ENCODE measurements around the gene ANTXR1. TPM values are rescaled to one million over a fixed set of nuclear protein-coding genes. Genes with fewer than 3 reads are reported as not detected.

Gene ANTXR1
- total RNA-seq, 2 experiments from 2014 or later = 0.30 to 0.38 TPM

- POLR2A ChIA-PET = no interaction called here
- CTCF ChIA-PET = no interaction called here
These were observed 48.5 kb downstream of the ANTXR1 start for GRCh38 chr2:69061525-69061924.

- CTCF ChIA-PET = no interaction called here
- POLR2A ChIA-PET = no interaction called here
These were observed 49.5 kb downstream of the ANTXR1 start for GRCh38 chr2:69062307-69062962.

- ChIA-PET POLR2A (no interaction called here), CTCF (no interaction called here)
These were observed 52.9 kb downstream of the ANTXR1 start for GRCh38 chr2:69065735-69066336.

GRCh38 chr2:69067026-69067630, 54.1 kb downstream of the ANTXR1 start:
- CTCF ChIA-PET = no interaction called here
- POLR2A ChIA-PET = no interaction called here

- ChIA-PET POLR2A (no interaction called here), CTCF (no interaction called here)
These were observed 54.9 kb downstream of the ANTXR1 start for GRCh38 chr2:69067866-69068265.

GRCh38 chr2:69070969-69071368, 58.0 kb downstream of the ANTXR1 start:
- ChIA-PET POLR2A (no interaction called here), CTCF (no interaction called here)

- ChIA-PET CTCF (no interaction called here), POLR2A (no interaction called here)
These were observed 61.1 kb downstream of the ANTXR1 start for GRCh38 chr2:69073928-69074570.

GRCh38 chr2:69074918-69075317, 61.9 kb downstream of the ANTXR1 start:
- CTCF ChIA-PET = no interaction called here
- POLR2A ChIA-PET = no interaction called here

- ChIA-PET POLR2A (no interaction called here), CTCF (no interaction called here)
These were observed 62.5 kb downstream of the ANTXR1 start for GRCh38 chr2:69075486-69075885.

GRCh38 chr2:69076601-69077000, 63.6 kb downstream of the ANTXR1 start:
- ChIA-PET POLR2A (no interaction called here), CTCF (no interaction called here)

GRCh38 chr2:69077252-69077950, 64.4 kb downstream of the ANTXR1 start:
- POLR2A ChIA-PET = no interaction called here
- CTCF ChIA-PET = no interaction called here

GRCh38 chr2:69080071-69080470, 67.1 kb downstream of the ANTXR1 start:
- CTCF ChIA-PET = interaction anchor here (0.6 kb wide), 1 partner anchor 485 kb away, joined by 3 read pairs; no protein-coding TSS in a partner anchor
- POLR2A ChIA-PET = no interaction called here

GRCh38 chr2:69081001-69081580, 68.1 kb downstream of the ANTXR1 start:
- ChIA-PET CTCF (no interaction called here), POLR2A (no interaction called here)

GRCh38 chr2:69081757-69082156, 68.8 kb downstream of the ANTXR1 start:
- ChIA-PET POLR2A (no interaction called here), CTCF (no interaction called here)

GRCh38 chr2:69082430-69082997, 69.5 kb downstream of the ANTXR1 start:
- CTCF ChIA-PET = interaction anchor here (0.7 kb wide), 1 partner anchor 262 kb away, joined by 4 read pairs; no protein-coding TSS in a partner anchor
- POLR2A ChIA-PET = no interaction called here

GRCh38 chr2:69083235-69083748, 70.3 kb downstream of the ANTXR1 start:
- ChIA-PET CTCF (interaction anchor here (0.7 kb wide), 1 partner anchor 261 kb away, joined by 4 read pairs; no protein-coding TSS in a partner anchor), POLR2A (no interaction called here)

- ChIA-PET CTCF (no interaction called here), POLR2A (no interaction called here)
These were observed 71.5 kb downstream of the ANTXR1 start for GRCh38 chr2:69084492-69084891.

GRCh38 chr2:69086466-69086865, 73.5 kb downstream of the ANTXR1 start:
- ChIA-PET POLR2A (no interaction called here), CTCF (no interaction called here)

- ChIA-PET POLR2A (no interaction called here), CTCF (interaction anchor here (1.1 kb wide), 1 partner anchor 219 kb away, joined by 3 read pairs; no protein-coding TSS in a partner anchor)
These were observed 74.4 kb downstream of the ANTXR1 start for GRCh38 chr2:69087211-69087911.

Measured in activated CD8-positive, alpha-beta memory T cell treated with anti-CD3 and anti-CD28 coated beads for 36 hours (primary cell).